NCI-H1930 (cell line): ENCODE results near the gene SHROOM3.
"Not testable (repeated sequence)": the region's sequence is repeated elsewhere in the genome, so short reads cannot be mapped to it uniquely, and the experiment has no call there.

Source experiments
- DNase-seq, 2 experiments: peaks; one replicate each; lab custom pipeline; 2025; lab: John Stamatoyannopoulos, UW

The SHROOM3 gene

GRCh38 chr4:76434901-76435527, at the start of gene SHROOM3:
TSS of gene SHROOM3 (plus strand) at chr4:76435229. CDS start at chr4:76436053, 824 bp downstream.
- DNase-seq, result no peak

GRCh38 chr4:76385974-76386373, 49.1 kb upstream of the SHROOM3 start:
- DNase-seq, result no peak

DNA sequence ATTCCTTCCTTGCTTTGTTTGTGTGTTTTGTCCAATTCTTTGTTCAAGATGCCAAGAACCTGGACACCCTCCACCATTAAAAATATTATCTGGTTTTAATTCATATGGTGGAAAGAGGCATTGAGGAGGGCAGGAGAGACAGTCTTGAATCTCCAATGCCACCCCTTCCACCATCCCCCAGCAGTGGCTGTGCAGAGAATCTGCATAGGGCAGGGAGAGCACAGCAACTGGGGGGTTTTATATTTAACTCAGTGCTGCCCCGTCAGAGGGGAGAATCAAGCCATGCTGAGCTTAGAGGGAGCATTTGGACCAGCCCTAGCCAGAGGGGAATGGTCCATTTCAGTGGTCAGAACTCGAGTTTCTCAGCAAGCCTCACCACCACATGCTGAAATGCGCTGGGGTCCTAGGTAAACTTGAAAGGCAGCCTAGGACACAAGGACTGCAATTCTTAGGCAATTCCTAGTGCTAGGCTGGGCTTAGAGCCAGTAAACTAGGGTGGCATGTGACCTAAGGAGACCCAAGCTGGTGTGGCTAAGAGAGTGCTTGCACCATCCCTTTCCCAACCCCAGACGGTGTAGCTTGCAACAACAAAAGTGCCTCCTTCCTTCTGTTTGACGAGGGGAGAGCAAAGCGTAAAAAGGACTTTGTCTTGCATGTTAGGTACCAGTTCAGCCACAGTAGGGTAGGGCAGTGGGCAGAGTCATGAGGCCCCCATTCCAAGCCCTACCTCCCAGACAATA, 48.3 kb upstream of the SHROOM3 start:
- DNase-seq, result no peak

- no peak for DNase-seq
Observed at GRCh38 chr4:76388160-76388908, 46.7 kb upstream of the SHROOM3 start.

GRCh38 chr4:76401654-76402053, 33.4 kb upstream of the SHROOM3 start:
- DNase-seq, result no peak

- no peak for DNase-seq
Observed at GRCh38 chr4:76406081-76406480, 28.9 kb upstream of the SHROOM3 start.

- no peak for DNase-seq
Observed at GRCh38 chr4:76407440-76408119, 27.4 kb upstream of the SHROOM3 start.

- DNase-seq, result no peak
Observed at GRCh38 chr4:76410636-76411035, 24.4 kb upstream of the SHROOM3 start.

DNA sequence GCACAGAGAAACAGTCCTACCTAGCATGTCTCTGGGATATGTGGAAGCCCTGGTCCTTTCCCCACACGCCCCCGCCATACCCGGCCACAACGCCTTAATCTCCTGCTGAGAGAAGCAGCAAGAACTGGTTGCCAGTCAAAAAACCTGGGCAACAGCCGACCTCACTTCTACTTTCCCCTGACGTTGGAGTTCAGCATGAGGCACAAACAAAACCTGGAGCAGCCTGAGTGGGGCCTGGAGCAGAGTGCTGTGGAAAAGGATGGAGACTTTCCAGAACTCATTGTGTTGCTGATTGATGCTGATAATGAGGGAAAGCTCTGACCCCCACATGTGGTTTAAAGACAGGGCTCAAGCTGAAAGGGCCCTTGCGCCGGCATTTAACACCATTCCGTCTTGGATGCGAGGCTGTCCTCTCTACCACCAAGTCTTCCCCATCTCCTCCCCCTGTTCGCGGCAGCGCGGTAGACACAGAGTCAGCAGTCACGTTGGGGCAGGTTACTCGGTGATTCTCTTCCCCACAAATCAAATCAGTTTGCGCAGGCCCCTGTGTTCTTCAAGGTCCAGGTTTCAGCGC, 14.8 kb upstream of the SHROOM3 start:
- peak in 1 of 2 experiments; percentile 3 for DNase-seq

DNA sequence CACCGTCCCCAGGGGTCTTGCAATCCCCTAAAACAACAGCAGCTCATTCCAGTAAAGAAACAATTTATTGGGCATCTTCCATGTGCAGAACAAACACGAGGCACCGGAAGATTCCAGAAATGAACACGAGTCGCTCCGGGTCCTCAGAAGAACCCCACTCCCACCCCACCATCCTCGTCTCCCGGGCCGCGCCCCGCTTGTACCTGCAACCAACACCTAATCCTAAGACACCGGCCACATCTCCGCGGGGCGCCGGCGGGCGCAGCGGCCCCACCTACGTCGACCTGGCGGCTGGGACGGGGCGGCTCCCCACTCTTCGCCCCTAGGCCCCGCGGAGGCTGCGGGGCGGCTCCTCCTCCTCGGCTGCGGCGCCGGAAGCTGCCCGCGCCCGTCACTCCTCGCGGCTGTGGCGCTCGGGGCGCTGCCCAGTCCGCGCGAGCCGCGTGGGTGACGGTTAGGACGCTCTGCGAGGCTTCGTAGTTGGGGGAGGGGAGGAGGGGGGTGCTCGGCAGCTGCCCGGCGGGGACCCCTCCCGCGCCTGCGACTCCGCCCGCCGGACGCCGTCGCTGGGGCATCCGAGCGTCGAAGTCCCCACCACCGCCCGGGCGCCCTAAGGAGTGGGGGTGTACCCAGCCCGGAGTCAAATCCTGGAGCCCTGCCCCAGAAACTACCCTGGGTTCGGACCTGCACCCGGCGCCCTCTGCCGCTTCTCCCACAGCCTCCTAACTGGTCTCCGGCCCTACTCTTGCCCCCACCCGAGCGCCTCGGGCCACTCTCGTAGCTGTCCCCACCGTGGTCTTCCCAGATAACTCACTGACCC, 14.1 kb upstream of the SHROOM3 start, which contains the start of gene CCDC158:
TSS of gene CCDC158 (minus strand) at position 380 of the 820 bp plus-strand sequence. CDS start 17,934 bp downstream, outside the sequence.
- DNase-seq, result peak in 1 of 2 experiments; percentile 6

DNA sequence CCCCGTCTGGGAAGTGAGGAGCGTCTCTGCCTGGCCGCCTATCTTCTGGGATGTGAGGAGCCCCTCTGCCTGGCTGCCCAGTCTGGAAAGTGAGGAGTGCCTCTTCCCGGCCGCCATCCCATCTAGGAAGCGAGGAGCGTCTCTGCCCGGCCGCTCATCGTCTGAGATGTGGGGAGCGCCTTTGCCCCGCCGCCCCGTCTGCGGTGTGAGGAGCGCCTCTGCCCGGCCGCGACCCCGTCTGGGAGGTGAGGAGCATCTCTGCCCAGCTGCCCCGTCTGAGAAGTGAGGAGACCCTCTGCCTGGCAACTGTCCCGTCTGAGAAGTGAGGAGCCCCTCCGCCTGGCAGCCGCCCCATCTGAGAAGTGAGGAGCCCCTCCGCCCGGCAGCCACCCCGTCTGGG, 11.9 kb upstream of the SHROOM3 start:
- DNase-seq, result not testable (repeated sequence)

DNA sequence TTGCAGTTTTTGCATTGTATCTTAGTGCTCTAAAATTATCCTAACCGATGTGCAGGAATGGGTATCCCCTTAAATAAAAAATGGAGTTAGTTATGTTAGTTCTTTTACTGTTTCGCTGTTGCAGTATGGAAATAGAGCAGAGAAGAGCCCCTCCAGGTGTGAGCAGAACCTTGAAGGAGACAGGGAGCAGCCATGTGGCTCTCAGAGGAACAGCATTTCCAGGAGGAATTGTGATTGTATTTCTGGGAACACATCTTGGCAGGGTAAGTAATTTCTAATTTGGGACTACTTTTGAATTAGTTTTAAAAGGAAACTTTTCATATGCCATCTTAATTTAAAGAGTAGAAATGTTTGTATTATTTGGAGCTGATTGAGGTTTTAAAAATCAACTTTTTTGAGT, 8.8 kb upstream of the SHROOM3 start:
- peak in 1 of 2 experiments; percentile 11 for DNase-seq

- no peak for DNase-seq
Observed at GRCh38 chr4:76429636-76430035, 5.4 kb upstream of the SHROOM3 start.

DNA sequence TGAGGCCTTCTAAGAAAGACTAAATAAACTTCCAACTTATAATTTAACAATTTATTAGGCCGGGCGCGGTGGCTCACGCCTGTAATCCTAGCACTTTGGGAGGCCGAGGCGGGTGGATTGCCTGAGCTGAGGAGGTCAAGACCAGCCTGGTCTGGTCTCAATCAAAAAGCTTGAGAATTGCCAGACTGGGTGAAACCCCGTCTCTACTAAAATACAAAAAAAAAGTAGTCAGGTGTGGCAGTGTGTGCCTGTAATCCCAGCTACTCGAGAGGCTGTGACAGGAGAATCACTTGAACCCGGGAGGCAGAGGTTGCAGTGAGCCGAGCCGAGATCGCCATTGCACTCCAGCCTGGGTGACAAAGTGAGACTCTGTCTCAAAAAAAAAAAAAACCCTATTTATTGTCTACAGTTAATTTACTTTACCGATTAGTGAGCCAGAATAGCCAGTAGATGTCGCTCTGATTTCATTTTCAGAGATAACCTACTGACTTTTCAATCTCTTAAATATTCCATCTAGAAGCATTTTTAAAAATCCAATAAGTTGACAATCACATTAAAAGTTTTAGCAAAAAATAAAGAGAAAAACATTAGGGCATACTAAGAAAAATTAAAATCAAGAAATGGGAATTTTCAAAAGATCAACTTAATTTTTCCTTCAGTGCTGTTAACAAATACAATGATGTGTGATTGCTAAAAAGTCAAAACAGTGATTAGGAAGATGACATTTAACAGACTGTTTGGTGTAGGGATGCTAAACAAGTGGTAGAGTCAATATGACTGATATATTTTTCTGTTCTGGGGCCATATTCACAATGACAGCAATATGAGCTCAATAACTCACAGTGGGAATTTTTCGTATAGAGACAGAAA, 4.3 kb upstream of the SHROOM3 start:
- DNase-seq, result peak in 1 of 2 experiments; percentile 22

DNA sequence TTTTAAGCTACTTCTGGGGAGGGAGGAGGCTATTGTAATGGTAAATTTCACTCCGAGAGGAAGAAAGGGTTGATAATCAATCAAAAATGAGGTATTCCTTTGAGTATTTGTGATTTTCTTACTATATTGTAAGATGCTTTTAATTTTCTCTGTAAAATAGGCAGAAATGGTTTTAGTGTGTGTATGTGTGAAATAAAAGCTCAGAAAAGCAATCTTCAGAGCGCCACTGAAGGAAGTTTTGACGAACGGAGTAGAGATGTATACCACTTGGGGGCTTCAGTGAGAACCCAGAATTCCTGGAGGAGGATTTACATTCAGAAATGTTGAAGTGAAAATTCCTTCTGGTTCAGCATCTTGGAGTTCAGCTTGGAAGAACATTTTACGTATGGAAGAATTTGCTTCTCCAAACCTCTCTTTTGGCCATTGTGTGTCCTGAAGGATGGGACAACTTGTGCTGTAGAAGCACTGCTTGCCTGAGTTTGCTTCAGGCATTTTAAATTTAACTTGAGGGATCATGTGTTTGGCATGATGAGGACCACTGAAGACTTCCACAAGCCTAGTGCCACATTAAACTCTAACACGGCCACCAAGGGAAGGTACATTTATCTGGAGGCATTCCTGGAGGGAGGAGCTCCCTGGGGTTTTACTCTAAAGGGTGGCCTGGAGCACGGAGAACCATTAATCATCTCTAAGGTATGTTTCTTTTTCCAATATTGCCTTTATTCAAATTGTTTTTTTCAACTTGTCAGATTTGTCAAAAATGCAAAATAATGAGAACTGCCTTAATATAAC, 695 bp downstream of the SHROOM3 start:
- DNase-seq, result no peak

DNA sequence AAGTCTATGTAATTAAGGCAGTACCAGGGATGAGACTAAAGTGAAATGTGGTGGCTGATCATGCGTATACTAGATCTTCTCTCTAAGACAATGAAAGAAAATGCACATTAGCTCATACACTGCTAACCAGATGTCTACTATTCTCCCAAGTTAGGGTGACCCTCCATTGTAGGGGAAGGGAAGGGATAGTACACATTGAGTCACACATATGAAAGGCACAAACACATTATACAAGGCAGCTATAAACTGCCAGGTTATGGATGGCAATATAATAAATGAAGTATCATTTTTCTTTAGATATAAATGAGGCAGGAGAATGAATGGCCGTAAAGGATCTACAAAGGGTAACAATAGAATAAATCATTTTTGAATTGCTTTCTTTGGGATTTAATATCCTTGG, 4.5 kb downstream of the SHROOM3 start:
- DNase-seq, result no peak

- DNase-seq, result no peak
Observed at GRCh38 chr4:76441881-76442280, 6.9 kb downstream of the SHROOM3 start.

DNA sequence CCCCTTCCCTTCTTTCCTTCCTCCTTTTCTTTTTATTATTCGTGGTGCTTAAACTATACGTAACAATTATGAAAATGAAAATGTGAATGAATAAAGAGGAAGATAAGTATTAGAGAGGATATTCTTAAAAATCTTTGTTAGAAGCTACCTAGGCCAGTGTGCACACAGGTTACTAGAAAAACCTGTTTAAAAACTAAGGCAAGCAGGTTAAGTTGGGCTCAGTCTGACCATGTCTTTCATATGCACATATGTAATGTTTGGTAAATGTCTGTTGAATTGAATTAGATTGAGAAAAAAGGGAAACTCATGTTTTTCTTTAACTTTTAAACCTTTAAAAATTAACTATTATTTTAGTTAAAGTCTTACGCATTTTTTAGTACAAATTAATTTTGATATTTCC, 7.8 kb downstream of the SHROOM3 start:
- no peak for DNase-seq

DNA sequence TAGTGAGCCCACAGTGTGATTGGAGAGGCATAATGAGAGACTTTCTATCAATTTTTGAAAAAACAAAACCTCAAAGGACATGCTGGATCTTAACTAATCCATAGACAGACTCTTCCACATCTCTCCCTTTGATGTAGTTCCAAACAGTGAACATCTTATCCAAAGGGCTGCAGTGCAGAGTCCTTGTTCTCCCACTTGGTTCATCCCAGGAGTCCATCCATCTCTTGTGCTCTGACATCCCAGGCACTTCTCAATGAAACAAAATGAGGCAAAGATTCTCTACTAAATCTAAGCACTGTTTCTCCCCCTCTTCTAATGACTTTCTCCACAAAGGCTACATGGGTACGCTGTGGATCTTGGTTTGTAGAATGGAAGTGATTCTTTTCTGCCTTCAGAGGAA, 8.3 kb downstream of the SHROOM3 start:
- DNase-seq, result no peak
